NT2/D1 (cell line): ENCODE data around the gene PDGFC.

Experiments used
- SUZ12 ChIP-seq: IDR thresholded peaks from 2 replicates; pipeline ENCODE4 v1.6.1; 2011; ENCODE audit not compliant: insufficient read length, insufficient read depth; ENCODE audit errors: extremely low read depth
- YY1 ChIP-seq: IDR thresholded peaks from 2 replicates; pipeline ENCODE4 v1.6.1; 2011; ENCODE audit not compliant: insufficient read length, insufficient read depth
- ZNF274 ChIP-seq: IDR thresholded peaks from 2 replicates; pipeline ENCODE4 v1.6.1; 2011; ENCODE audit warnings: mild to moderate bottlenecking, low read depth, low read length

DNA sequence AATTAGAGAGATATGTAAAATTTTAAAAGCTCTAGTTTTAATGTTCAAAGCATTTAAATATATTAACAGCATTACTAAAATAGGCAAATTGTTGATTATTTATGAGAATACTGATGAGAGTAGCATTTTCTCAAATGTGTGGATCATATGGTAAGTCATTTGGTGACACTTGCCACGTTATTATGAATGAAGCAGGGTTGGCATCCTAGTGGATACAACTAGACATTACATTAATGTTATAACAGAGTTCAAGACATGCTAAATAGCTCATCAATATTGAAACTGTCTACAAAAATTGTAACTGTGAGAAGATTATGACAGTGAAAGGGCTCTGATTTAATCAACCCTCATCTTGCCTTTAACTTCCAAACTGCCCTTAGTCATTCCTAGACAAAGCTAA, 171.1 kb downstream of the PDGFC start:
- TF ChIP-seq ZNF274 (no peak), YY1 (no peak), SUZ12 (no peak)
